GM20000 (cell line): ENCODE measurements around the gene PLA2G6.

Experiments
- DNase-seq: peaks from one replicate; pipeline ENCODE4 v3.0.0; 2012; ENCODE audit warnings: low spot score
- TF ChIP-seq, protein P1 (sequence below): IDR thresholded peaks from 2 replicates; pipeline ENCODE4 v1.5.1; 2012; ENCODE audit warnings: mild to moderate bottlenecking, control low read depth; ENCODE audit errors: extremely low read depth, missing control alignments

The PLA2G6 gene

DNA sequence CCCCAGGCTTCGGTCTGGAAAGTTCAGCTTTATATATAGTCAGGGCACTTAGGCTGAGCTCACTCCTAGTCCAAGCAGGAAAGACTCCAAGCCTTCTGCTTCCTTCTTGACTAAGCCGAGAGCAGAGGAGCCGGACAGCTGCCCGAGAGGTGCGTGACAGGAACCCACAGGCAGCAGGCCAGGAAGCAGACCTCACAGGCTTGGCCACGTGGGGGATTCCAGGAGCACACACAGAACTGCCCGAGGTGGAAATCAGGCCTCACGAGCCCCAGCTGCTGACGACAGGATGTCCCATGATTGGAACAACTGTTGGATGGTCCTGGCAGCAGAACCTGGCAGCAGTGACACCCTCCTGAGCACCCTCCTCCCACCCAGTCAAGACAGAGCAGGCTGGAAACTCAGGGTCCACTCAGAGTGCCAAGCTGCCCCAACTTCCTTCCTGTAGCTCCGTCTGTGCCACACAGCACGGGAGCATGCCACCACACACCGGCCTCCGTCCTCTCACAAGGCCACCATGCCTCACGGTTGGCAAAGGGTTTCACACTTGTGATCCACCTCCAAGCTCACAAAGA is 5.4 kb downstream of the PLA2G6 start:
- peak; percentile 57 for DNase-seq
- TF ChIP-seq, protein P1, sequence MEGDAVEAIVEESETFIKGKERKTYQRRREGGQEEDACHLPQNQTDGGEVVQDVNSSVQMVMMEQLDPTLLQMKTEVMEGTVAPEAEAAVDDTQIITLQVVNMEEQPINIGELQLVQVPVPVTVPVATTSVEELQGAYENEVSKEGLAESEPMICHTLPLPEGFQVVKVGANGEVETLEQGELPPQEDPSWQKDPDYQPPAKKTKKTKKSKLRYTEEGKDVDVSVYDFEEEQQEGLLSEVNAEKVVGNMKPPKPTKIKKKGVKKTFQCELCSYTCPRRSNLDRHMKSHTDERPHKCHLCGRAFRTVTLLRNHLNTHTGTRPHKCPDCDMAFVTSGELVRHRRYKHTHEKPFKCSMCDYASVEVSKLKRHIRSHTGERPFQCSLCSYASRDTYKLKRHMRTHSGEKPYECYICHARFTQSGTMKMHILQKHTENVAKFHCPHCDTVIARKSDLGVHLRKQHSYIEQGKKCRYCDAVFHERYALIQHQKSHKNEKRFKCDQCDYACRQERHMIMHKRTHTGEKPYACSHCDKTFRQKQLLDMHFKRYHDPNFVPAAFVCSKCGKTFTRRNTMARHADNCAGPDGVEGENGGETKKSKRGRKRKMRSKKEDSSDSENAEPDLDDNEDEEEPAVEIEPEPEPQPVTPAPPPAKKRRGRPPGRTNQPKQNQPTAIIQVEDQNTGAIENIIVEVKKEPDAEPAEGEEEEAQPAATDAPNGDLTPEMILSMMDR = no peak

DNA sequence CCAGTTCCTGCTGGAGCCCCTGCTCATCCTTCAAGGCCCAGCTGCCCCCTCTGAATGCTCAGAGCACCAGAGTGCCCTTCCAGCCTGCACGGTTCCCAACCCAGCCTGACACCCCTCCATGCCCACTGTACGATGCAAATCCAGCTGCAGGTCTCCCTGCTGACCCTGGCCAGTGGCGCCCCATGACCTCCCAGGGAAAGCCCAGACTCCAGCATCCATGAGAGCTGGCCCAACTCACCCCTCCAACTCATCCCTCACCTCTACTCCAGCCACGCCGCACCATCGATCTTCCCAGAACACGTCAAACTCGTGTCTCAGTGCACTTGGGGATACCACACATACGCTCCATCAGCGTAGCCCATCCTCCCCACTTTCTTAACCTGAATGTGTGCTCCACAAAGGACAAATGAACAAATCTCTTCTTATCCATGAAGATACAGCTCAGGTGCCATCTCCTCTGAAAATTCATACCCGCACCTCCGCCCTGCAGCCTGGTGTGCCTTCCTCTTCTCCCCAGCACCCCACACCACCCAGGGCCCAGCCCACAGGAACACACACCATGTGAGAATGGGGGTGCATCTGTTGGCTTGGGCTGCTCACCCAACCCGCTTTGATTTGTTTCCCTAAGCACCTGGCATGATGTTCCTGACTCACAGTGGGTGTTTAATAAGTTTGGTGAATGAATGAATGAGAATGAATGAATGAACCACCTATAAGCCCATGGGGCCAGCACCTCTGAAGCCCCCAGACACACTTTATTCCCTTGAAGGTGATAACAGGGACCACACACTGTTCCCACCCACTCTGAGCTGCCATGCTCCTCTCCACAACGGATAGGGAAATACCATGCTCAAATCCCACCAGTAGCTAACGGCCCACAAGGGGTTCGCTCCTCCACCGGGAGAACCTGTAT is 6.2 kb downstream of the PLA2G6 start:
- TF ChIP-seq, protein P1 = no peak
- DNase-seq = no peak

DNA sequence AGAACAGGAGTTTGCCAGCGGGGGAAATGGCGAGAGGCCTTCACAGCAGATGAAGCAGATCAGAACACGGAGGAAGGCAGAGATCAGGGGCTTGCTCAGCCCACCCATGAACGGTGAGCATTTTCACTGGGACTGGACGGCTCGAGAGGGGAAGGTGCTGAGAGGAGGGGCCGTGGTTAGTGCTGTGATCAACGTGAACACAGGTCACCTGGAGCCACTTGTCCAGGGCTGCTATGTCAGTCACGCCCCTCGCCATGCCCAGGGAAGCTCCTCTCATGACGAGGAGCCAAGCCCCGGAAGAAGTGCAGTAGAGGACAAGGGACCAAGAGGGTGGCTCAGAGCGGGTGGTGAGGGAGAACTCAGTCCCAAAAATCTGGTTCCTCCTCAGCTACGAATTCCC is 7.0 kb downstream of the PLA2G6 start:
- DNase-seq = no peak
- TF ChIP-seq, protein P1 = no peak

DNA sequence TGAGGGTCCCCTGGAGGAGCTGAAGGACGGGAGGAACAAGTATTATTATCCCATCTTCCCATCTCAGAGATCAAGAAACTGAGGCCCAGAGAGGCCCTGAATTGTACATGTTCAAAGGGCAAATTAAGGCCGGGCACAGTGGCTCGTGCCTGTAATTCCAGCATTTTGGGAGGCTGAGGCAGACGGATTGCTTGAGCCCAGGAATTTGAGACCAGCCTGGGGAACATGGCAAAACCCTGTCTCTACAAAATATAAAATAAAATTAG is 8.1 kb downstream of the PLA2G6 start:
- TF ChIP-seq, protein P1 = no peak

DNA sequence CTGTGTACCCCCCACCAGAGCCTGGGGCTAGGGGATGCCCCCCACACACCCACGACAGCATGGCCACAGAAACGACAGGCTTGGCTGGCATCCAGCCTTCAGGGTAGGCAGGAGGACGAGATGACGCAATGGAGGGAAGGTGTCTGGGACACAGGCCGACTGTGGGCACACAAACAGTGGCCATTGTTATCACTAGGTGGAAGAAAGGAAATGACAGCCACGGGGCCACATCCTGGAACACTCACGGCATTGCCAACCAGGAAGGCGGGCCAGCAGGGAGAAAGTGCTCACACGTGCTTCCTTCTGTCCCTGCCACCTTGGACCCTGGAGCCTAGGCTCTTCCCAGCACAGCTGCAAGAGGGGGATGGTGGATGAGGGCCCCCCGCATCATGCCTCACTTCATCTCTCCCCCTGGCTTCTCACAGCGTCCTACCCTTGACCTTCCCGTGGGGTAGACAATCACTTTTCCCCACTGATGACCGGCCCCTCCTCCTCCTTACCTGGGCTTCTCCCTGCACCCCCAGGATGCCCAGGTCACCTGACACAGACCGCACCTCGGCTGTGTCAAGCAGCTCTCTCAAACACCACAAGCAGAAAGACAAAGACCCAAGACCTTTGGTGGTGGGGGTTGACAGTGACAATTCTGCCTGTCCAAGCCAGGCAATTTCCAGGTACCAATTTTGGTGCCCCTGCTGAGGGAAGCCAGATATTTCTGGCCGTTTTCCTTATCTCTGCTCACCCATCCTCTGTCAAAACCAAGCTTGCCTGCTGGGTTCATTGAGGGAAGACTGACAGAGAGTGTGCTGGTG is 8.6 kb downstream of the PLA2G6 start:
- TF ChIP-seq, protein P1 = no peak
- DNase-seq = no peak

More for the DNA sequence above, 8.1 kb downstream of the PLA2G6 start:
- no peak for DNase-seq

- TF ChIP-seq, protein P1 = no peak
- DNase-seq = no peak
Measured at GRCh38 chr22:38171927-38172831, 9.5 kb downstream of the PLA2G6 start.
